HepG2 (cell line): ENCODE measurements around the gene HAGHL. TPM values are rescaled to one million over a fixed set of nuclear protein-coding genes. Genes with fewer than 3 reads are reported as not detected.

Source experiments
- HOXA9 ChIP-seq: sonication (generic); formaldehyde crosslinking; IDR thresholded peaks from 2 replicates; pipeline ENCODE4 v1.8.1; 2022; ENCODE audit warnings: missing genetic modification reagents, mild to moderate bottlenecking, moderate library complexity, borderline replicate concordance
- PHF8 ChIP-seq: sonication (generic); formaldehyde crosslinking; IDR thresholded peaks from 2 replicates; pipeline ENCODE4 v1.5.0; 2020; ENCODE audit warnings: missing genetic modification reagents
- RARA ChIP-seq: IDR thresholded peaks from 2 replicates; pipeline ENCODE4 v1.6.1; 2016; ENCODE audit warnings: missing genetic modification reagents, missing compliant biosample characterization
- SIX1 ChIP-seq: sonication (generic); formaldehyde crosslinking; IDR thresholded peaks from 2 replicates; pipeline ENCODE4 v1.4.0; 2020; ENCODE audit warnings: missing genetic modification reagents, borderline replicate concordance
- ZFP82 ChIP-seq: sonication (generic); formaldehyde crosslinking; IDR thresholded peaks from 2 replicates; pipeline ENCODE4 v1.5.1; 2020; ENCODE audit warnings: mild to moderate bottlenecking, missing genetic modification reagents, borderline replicate concordance
- ZNF558 ChIP-seq: sonication (generic); formaldehyde crosslinking; IDR thresholded peaks from 2 replicates; pipeline ENCODE4 v1.9.0; 2022; ENCODE audit warnings: mild to moderate bottlenecking, missing genetic modification reagents, borderline replicate concordance
- ZSCAN21 ChIP-seq: sonication (generic); formaldehyde crosslinking; IDR thresholded peaks from 2 replicates; pipeline ENCODE4 v1.8.0; 2022; ENCODE audit warnings: mild to moderate bottlenecking, missing genetic modification reagents, moderate library complexity, borderline replicate concordance
- polyA plus RNA-seq, 8 experiments: library from polyadenylated mRNA; depleted of rRNA in 3 of 8; stranded (reverse) in 7 of 8; unstranded in 1 of 8; fragments of >200 nt; fragmentation: Illumina TruSeq in 4 of 8; extraction: Trizol in 4 of 8; gene quantifications; 2 replicates each; pipeline versions ENCODE4 v1.2.1 to v1.2.3, GENCODE V29; 2011 to 2016; ENCODE audit warnings: low read depth in 4 of 8, missing spikeins in 1 of 8, mixed read lengths in 1 of 8; ENCODE audit not compliant: insufficient read depth in 1 of 8
- total RNA-seq, 5 experiments: library from RNA; depleted of rRNA; stranded (reverse); fragments of >200 nt; fragmentation: Illumina TruSeq; extraction: Trizol; gene quantifications; 2 replicates each; pipeline ENCODE4 v1.2.3, GENCODE V29; 2016; ENCODE audit warnings: low read depth in 1 of 5
- TF ChIP-seq, protein P1 (sequence below): sonication (generic); formaldehyde crosslinking; conservative IDR thresholded peaks from 2 replicates; pipeline ENCODE4 v1.8.0; 2022; ENCODE audit warnings: missing genetic modification reagents
- TF ChIP-seq, protein P2 (sequence below): sonication (generic); formaldehyde crosslinking; IDR thresholded peaks from 2 replicates; pipeline ENCODE4 v1.4.0; 2020; ENCODE audit warnings: missing genetic modification reagents
- TF ChIP-seq, protein P3 (sequence below): sonication (generic); formaldehyde crosslinking; IDR thresholded peaks from 2 replicates; pipeline ENCODE4 v1.9.0; 2021; ENCODE audit warnings: missing genetic modification reagents, mild to moderate bottlenecking, borderline replicate concordance
- TF ChIP-seq, protein P4 (sequence below): sonication (generic); formaldehyde crosslinking; IDR thresholded peaks from 2 replicates; pipeline ENCODE4 v1.5.1; 2020; ENCODE audit warnings: mild to moderate bottlenecking, missing genetic modification reagents
- TF ChIP-seq, protein P5 (sequence below): sonication (generic); formaldehyde crosslinking; IDR thresholded peaks from one replicate; pipeline ENCODE4 v1.5.1; 2020; ENCODE audit warnings: mild to moderate bottlenecking, missing genetic modification reagents; ENCODE audit errors: not compliant biosample characterization

The HAGHL gene
- total and polyA plus RNA-seq, 2 of the 13 experiments (the other 11 are each of a cell fraction or from before 2014, with no cell fraction given): 3.4 to 8.4 TPM

DNA sequence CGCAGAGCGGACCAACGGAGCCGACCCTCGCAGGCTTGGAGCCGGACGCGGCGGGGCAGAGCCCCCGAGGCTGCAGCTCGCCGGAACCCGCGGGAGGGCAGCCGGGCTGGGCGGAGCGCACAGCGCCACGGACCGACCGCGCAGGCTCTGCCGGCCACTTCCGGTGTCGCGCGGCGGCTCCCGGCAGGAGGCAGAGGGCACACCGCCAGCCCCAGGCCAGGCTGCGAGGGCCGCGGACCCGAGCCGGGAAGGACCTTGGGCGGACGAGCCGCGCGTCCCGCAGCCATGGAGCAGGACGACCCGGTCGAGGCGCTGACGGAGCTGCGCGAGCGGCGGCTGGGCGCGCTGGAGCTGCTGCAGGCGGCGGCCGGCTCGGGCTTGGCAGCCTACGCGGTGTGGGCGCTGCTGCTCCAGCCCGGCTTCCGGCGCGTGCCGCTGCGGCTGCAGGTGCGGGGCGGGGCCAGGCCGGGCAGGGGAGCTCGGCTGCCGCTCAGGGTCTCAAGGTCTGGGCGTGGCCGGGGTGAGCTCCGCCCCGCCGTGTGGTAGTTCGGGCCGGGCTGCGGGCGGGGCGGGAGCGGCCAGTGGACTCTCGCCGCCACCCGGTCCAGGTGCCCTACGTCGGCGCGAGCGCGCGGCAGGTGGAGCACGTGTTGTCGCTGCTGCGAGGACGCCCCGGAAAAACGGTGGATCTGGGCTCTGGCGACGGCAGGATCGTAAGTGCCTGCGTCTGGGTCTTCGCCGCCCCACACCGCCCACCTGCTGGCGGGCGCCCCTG, 5.7 kb upstream of the HAGHL start, which contains the start of gene ANTKMT (continued):
- TF ChIP-seq, protein P1, sequence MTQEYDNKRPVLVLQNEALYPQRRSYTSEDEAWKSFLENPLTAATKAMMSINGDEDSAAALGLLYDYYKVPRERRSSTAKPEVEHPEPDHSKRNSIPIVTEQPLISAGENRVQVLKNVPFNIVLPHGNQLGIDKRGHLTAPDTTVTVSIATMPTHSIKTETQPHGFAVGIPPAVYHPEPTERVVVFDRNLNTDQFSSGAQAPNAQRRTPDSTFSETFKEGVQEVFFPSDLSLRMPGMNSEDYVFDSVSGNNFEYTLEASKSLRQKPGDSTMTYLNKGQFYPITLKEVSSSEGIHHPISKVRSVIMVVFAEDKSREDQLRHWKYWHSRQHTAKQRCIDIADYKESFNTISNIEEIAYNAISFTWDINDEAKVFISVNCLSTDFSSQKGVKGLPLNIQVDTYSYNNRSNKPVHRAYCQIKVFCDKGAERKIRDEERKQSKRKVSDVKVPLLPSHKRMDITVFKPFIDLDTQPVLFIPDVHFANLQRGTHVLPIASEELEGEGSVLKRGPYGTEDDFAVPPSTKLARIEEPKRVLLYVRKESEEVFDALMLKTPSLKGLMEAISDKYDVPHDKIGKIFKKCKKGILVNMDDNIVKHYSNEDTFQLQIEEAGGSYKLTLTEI (CRISPR knock-in tag): no peak; the same call in 1 of the 2 replicates
- TF ChIP-seq PHF8 (CRISPR knock-in tag): peak; percentile 80
- peak; percentile 95 for TF ChIP-seq ZFP82 (CRISPR knock-in tag)
- peak; percentile 78 for TF ChIP-seq HOXA9
- TF ChIP-seq ZNF558: peak; percentile 54; the same call in 1 of the 2 replicates
- no peak for TF ChIP-seq RARA (CRISPR knock-in tag)
- TF ChIP-seq ZSCAN21: peak; percentile 92
- TF ChIP-seq, protein P2, sequence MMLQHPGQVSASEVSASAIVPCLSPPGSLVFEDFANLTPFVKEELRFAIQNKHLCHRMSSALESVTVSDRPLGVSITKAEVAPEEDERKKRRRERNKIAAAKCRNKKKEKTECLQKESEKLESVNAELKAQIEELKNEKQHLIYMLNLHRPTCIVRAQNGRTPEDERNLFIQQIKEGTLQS (CRISPR knock-in tag): peak; percentile 58; the same call in 1 of the 2 replicates
- TF ChIP-seq, protein P3, sequence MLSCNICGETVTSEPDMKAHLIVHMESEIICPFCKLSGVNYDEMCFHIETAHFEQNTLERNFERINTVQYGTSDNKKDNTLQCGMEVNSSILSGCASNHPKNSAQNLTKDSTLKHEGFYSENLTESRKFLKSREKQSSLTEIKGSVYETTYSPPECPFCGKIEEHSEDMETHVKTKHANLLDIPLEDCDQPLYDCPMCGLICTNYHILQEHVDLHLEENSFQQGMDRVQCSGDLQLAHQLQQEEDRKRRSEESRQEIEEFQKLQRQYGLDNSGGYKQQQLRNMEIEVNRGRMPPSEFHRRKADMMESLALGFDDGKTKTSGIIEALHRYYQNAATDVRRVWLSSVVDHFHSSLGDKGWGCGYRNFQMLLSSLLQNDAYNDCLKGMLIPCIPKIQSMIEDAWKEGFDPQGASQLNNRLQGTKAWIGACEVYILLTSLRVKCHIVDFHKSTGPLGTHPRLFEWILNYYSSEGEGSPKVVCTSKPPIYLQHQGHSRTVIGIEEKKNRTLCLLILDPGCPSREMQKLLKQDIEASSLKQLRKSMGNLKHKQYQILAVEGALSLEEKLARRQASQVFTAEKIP (CRISPR knock-in tag): no peak
- TF ChIP-seq, protein P4, sequence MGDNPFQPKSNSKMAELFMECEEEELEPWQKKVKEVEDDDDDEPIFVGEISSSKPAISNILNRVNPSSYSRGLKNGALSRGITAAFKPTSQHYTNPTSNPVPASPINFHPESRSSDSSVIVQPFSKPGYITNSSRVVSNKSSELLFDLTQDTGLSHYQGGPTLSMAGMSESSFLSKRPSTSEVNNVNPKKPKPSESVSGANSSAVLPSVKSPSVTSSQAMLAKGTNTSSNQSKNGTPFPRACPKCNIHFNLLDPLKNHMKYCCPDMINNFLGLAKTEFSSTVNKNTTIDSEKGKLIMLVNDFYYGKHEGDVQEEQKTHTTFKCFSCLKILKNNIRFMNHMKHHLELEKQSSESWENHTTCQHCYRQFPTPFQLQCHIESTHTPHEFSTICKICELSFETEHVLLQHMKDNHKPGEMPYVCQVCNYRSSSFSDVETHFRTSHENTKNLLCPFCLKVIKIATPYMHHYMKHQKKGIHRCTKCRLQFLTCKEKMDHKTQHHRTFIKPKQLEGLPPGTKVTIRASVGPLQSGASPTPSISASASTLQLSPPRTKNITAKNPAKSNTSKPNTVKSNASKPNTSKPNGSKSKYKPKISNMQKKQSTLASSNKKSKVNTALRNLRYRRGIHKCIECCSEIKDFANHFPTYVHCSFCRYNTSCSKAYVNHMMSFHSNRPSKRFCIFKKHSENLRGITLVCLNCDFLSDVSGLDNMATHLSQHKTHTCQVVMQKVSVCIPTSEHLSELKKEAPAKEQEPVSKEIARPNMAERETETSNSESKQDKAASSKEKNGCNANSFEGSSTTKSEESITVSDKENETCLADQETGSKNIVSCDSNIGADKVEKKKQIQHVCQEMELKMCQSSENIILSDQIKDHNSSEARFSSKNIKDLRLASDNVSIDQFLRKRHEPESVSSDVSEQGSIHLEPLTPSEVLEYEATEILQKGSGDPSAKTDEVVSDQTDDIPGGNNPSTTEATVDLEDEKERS (CRISPR knock-in tag): no peak
- TF ChIP-seq, protein P5, sequence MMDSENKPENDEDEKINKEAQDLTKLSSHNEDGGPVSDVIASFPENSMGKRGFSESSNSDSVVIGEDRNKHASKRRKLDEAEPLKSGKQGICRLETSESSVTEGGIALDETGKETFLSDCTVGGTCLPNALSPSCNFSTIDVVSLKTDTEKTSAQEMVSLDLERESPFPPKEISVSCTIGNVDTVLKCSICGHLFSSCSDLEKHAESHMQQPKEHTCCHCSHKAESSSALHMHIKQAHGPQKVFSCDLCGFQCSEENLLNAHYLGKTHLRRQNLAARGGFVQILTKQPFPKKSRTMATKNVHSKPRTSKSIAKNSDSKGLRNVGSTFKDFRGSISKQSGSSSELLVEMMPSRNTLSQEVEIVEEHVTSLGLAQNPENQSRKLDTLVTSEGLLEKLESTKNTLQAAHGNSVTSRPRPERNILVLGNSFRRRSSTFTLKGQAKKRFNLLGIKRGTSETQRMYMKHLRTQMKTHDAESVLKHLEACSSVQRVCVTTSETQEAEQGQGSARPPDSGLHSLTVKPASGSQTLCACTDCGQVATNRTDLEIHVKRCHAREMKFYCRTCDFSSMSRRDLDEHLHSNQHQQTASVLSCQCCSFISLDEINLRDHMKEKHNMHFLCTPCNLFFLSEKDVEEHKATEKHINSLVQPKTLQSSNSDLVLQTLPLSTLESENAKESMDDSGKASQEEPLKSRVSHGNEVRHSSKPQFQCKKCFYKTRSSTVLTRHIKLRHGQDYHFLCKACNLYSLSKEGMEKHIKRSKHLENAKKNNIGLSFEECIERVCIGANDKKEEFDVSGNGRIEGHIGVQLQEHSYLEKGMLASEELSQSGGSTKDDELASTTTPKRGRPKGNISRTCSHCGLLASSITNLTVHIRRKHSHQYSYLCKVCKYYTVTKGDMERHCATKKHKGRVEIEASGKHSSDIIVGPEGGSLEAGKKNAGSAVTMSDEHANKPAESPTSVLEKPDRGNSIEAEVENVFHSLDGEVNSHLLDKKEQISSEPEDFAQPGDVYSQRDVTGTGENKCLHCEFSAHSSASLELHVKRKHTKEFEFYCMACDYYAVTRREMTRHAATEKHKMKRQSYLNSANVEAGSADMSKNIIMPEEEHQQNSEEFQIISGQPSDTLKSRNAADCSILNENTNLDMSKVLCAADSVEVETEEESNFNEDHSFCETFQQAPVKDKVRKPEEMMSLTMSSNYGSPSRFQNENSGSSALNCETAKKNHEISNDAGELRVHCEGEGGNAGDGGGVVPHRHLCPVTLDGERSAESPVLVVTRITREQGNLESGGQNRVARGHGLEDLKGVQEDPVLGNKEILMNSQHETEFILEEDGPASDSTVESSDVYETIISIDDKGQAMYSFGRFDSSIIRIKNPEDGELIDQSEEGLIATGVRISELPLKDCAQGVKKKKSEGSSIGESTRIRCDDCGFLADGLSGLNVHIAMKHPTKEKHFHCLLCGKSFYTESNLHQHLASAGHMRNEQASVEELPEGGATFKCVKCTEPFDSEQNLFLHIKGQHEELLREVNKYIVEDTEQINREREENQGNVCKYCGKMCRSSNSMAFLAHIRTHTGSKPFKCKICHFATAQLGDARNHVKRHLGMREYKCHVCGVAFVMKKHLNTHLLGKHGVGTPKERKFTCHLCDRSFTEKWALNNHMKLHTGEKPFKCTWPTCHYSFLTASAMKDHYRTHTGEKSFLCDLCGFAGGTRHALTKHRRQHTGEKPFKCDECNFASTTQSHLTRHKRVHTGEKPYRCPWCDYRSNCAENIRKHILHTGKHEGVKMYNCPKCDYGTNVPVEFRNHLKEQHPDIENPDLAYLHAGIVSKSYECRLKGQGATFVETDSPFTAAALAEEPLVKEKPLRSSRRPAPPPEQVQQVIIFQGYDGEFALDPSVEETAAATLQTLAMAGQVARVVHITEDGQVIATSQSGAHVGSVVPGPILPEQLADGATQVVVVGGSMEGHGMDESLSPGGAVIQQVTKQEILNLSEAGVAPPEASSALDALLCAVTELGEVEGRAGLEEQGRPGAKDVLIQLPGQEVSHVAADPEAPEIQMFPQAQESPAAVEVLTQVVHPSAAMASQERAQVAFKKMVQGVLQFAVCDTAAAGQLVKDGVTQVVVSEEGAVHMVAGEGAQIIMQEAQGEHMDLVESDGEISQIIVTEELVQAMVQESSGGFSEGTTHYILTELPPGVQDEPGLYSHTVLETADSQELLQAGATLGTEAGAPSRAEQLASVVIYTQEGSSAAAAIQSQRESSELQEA (CRISPR knock-in tag): peak; percentile 3
- no peak for TF ChIP-seq SIX1 (CRISPR knock-in tag)
